Astrocyte (in vitro differentiated cells and primary cell): Measurements from ENCODE around the gene TMEM106A. TPM values are rescaled to one million over a fixed set of nuclear protein-coding genes. Genes with fewer than 3 reads are reported as not detected.

Experiments
- total RNA-seq: library from RNA; stranded (reverse); gene quantifications from 2 replicates; pipeline ENCODE4 v1.2.1, GENCODE V29; 2021

The TMEM106A gene
- total RNA-seq, 1 donor from 2014 or later = 10.1 TPM

Other genes with a start within 250 kb of the TMEM106A start
- gene AARSD1, start 247.4 kb upstream of the TMEM106A start, total RNA-seq = 42.8 and 45.2 TPM in 2 replicates
- 5.1 and 5.8 TPM in 2 replicates for gene PTGES3L, start 231.8 kb upstream of the TMEM106A start, total RNA-seq
- gene RUNDC1, start 231.3 kb upstream of the TMEM106A start, total RNA-seq = 13.2 and 13.8 TPM in 2 replicates
- gene RPL27, start 213.5 kb upstream of the TMEM106A start, total RNA-seq = 993 and 1,032 TPM in 2 replicates
- 60.5 and 72.8 TPM in 2 replicates for gene IFI35, start 205.1 kb upstream of the TMEM106A start, total RNA-seq
- 348 and 413 TPM in 2 replicates for gene VAT1, start 189.5 kb upstream of the TMEM106A start, total RNA-seq
- 1.3 and 2.3 TPM in 2 replicates for gene RND2, start 186.6 kb upstream of the TMEM106A start, total RNA-seq
- gene BRCA1, start 86.5 kb upstream of the TMEM106A start, total RNA-seq = 3.6 and 6.0 TPM in 2 replicates
- gene NBR1, start 40.7 kb upstream of the TMEM106A start, total RNA-seq = 46.8 and 53.6 TPM in 2 replicates
- not detected in 2 replicates for gene CCDC200, start 16.7 kb downstream of the TMEM106A start, total RNA-seq
- 4,186 and 4,812 TPM in 2 replicates for gene RNU2-1, start 22.1 kb downstream of the TMEM106A start, total RNA-seq
- 19.7 and 26.3 TPM in 2 replicates for gene ARL4D, start 187.1 kb downstream of the TMEM106A start, total RNA-seq